Measurements from ENCODE around the gene MRPS27.
A peak's percentile ranks its signal among the peaks of the same experiment; 100 is the strongest.

The MRPS27 gene
- total RNA-seq, result 40.8 to 43.1 (median 41.6) reads per million in 3 donors

DNA sequence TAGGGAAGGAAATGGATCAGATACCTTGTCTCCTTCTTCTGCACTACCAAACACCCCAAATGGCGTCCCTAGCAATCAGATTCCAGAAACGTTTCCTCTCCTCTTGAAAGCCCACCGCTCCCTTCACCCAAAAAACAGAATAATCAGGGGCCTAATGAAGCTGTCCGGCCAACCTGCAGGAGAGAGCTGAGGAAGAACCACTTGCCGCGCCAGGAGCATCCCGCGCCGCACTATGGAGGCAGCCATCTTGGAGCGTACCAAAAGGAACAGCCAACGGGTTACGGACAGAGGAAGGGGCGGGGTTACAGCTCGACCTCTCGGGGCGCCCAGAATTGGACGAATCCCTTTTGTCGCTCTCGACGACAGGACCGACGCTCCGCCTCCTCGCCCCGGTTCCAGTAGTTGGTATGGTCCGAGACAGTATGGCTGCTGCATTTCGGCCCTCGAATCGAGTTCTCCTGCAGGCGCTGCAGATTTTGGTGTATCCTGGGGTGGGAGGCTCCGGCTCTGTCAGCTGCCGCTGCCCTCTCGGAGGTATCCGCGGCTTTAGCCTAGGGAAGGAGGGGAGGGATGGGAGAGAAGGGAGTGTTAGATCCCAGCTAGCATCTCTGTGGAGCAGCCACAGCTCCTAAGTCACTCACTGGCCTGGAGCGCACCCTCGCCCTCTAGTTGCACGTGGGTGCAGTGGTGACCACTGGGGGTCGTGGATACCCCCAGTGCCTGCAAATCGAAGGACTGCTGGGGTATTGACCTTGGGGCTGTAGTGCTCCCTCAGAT, at the start of gene MRPS27, which contains the start of gene PTCD2:
Gene MRPS27 (minus strand): TSS at position 265 of the 777 bp plus-strand sequence. CDS start 19 bp downstream, at position 246.
Gene PTCD2 (plus strand): TSS at position 398 of the 777 bp plus-strand sequence. CDS start 10 bp downstream, at position 408.
- no peaks in the 10 kb centered on the region for H3K4me1 ChIP-seq (ENCODE audit: control insufficient read depth, insufficient read depth, low read length, poor library complexity, severe bottlenecking)

DNA sequence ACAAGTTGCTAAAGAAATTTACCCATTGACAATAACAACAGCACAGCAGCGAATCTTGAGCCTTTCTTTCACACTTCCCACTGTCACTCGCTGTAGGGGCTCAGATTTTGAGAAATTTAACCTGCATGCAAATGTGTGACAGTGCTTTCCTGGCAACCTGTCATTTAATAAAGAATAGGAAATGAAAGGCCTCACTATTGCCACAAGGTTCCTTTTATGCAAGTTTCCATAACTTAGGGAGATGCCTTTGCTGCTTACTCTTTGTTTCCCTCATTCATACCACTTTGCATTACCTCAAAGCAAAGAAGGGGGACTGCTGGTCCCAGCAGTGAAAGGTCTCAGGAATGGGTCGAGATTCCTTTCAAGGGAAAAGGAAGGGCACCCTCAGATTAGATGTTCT, 49.7 kb upstream of the MRPS27 start:
- Histone ChIP-seq H3K9me3 (ENCODE audit: control insufficient read depth, low read length) (no peaks in the 10 kb centered on the region), H3K4me3 (ENCODE audit: insufficient read depth, low read depth, low read length, poor library complexity, severe bottlenecking) (no peak overlapping the region), H3K27ac (ENCODE audit: insufficient read depth, low read length, poor library complexity, severe bottlenecking) (no peak overlapping the region), H3K4me1 (ENCODE audit: control insufficient read depth, insufficient read depth, low read length, poor library complexity, severe bottlenecking) (no peaks in the 10 kb centered on the region), H3K36me3 (ENCODE audit: control insufficient read depth, insufficient read depth, low read length) (no peaks in the 10 kb centered on the region), H3K27me3 (replicated peaks; ENCODE audit: control insufficient read depth, insufficient read depth, low read length, poor library complexity, severe bottlenecking) (no peaks in the 10 kb centered on the region)
- no peak for DNase-seq

More for the DNA sequence above, at the start of gene MRPS27, which contains the start of gene PTCD2:
- Histone ChIP-seq H3K4me3 (ENCODE audit: insufficient read depth, low read depth, low read length, poor library complexity, severe bottlenecking) (peak within 1 kb of the TSS; percentile 99), H3K27me3 (replicated peaks; ENCODE audit: control insufficient read depth, insufficient read depth, low read length, poor library complexity, severe bottlenecking) (no peaks in the 10 kb centered on the region), H3K9me3 (ENCODE audit: control insufficient read depth, low read length) (no peaks in the 10 kb centered on the region), H3K27ac (ENCODE audit: insufficient read depth, low read length, poor library complexity, severe bottlenecking) (peak within 1 kb of the TSS; percentile 69), H3K36me3 (ENCODE audit: control insufficient read depth, insufficient read depth, low read length) (peaks cover under 1% of the 10 kb centered on the region)
- DNase-seq, result peak; percentile 87 to 91 (median 89)

DNA sequence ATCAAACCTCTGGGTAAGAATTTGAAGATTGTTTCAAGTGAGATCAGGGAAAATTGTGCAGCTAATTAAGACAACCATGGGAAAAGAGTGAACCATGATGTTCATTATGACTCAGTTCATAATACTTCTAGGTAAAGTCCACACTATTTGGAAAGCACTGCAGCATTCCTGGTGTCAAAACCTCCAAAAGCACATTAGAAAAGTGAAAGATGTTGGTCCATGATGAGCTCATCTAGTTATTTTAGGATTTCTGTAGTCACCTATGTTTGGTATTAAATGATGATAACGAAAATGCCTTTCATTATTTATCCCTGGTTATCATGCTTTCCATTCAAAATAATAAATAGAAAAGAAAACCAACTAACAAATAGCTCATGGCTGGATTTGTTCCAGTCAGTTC, 49.3 kb upstream of the MRPS27 start:
- no peaks in the 10 kb centered on the region for H3K4me1 ChIP-seq (ENCODE audit: control insufficient read depth, insufficient read depth, low read length, poor library complexity, severe bottlenecking)
- no peak for DNase-seq
- no peaks in the 10 kb centered on the region for H3K9me3 ChIP-seq (ENCODE audit: control insufficient read depth, low read length)
- no peaks in the 10 kb centered on the region for H3K36me3 ChIP-seq (ENCODE audit: control insufficient read depth, insufficient read depth, low read length)
- no peak overlapping the region for H3K27ac ChIP-seq (ENCODE audit: insufficient read depth, low read length, poor library complexity, severe bottlenecking)
- no peak overlapping the region for H3K4me3 ChIP-seq (ENCODE audit: insufficient read depth, low read depth, low read length, poor library complexity, severe bottlenecking)
- no peaks in the 10 kb centered on the region for H3K27me3 ChIP-seq (replicated peaks; ENCODE audit: control insufficient read depth, insufficient read depth, low read length, poor library complexity, severe bottlenecking)

DNA sequence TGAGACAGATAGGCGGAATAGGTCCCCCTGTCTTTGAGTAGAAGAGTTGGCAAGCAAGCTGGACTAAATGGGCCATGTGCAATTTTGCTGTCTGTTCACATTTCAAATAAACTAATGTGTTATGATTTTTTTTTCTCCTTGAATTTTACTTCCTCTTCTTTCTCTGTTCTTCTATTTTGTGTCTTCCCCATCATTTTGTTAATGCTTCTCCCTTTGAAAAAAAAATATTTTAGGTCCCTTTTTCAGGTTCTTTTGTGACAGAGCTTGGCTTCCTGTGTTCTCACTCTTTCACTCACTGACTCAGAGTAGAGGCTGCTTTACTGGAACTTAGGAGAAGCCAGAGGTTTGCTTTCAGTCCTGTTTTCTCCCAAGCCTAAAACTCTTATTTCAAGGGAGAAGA, 48.2 kb upstream of the MRPS27 start:
- no peak for DNase-seq
- Histone ChIP-seq H3K9me3 (ENCODE audit: control insufficient read depth, low read length) (no peaks in the 10 kb centered on the region), H3K36me3 (ENCODE audit: control insufficient read depth, insufficient read depth, low read length) (no peaks in the 10 kb centered on the region), H3K4me1 (ENCODE audit: control insufficient read depth, insufficient read depth, low read length, poor library complexity, severe bottlenecking) (no peaks in the 10 kb centered on the region), H3K27me3 (replicated peaks; ENCODE audit: control insufficient read depth, insufficient read depth, low read length, poor library complexity, severe bottlenecking) (no peaks in the 10 kb centered on the region), H3K4me3 (ENCODE audit: insufficient read depth, low read depth, low read length, poor library complexity, severe bottlenecking) (no peak overlapping the region), H3K27ac (ENCODE audit: insufficient read depth, low read length, poor library complexity, severe bottlenecking) (no peak overlapping the region)

DNA sequence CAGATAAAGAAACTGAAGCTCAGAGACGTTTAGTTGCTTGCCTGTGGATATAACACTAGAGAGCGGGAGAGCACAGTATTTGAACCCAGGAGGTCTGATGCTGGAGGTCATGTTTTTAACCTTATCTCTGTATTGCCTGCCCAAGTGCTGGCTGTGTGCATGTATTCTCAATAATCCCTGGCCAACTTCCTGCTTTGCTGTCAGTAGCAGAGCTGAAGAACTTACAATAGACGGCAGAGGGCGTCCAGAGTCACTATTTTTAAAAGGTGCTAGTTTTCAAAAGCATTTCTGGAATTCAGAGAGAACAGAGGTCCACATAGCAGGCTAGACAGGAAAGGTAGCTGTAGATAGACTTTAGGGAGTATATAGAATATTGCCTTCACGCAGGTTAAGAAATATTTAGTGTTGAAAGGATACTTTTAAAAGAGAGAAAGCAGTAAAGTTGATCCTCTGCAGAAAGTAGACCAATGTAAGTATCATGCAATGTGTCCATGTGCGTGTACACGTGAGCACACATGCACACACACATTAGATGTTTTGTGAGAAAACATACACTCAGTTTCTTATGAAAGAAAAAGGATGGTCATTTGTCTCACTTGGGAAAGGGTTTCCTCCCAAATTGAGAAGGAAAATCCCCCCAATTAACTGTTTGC, 46.4 kb upstream of the MRPS27 start:
- H3K4me1 ChIP-seq (ENCODE audit: control insufficient read depth, insufficient read depth, low read length, poor library complexity, severe bottlenecking), result no peaks in the 10 kb centered on the region
- H3K36me3 ChIP-seq (ENCODE audit: control insufficient read depth, insufficient read depth, low read length), result peaks cover 3% of the 10 kb centered on the region
- no peak overlapping the region for H3K27ac ChIP-seq (ENCODE audit: insufficient read depth, low read length, poor library complexity, severe bottlenecking)
- no peak overlapping the region for H3K4me3 ChIP-seq (ENCODE audit: insufficient read depth, low read depth, low read length, poor library complexity, severe bottlenecking)
- no peaks in the 10 kb centered on the region for H3K9me3 ChIP-seq (ENCODE audit: control insufficient read depth, low read length)
- no peaks in the 10 kb centered on the region for H3K27me3 ChIP-seq (replicated peaks; ENCODE audit: control insufficient read depth, insufficient read depth, low read length, poor library complexity, severe bottlenecking)
- no peak for DNase-seq

DNA sequence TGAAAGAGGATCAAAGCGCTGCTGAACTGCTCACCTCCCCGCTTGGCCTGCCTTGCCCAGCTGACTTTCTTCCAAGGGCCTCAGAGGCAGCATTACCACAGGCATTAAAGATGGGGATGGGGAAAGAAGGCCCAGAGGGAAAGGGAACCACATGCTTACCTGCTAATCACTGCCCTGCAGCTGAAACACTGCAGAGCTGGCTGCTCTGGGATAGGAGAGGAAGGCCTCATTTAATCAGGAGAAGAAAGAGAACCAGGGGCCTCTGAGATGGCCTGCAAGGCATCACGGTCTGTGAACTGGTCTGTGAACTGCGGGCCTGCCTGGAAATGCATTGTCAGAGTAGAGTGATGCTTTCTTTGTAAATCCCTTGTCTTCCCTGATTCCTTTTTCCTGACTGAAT, 44.9 kb upstream of the MRPS27 start:
- H3K27ac ChIP-seq (ENCODE audit: insufficient read depth, low read length, poor library complexity, severe bottlenecking), result no peak overlapping the region
- no peaks in the 10 kb centered on the region for H3K9me3 ChIP-seq (ENCODE audit: control insufficient read depth, low read length)
- H3K4me1 ChIP-seq (ENCODE audit: control insufficient read depth, insufficient read depth, low read length, poor library complexity, severe bottlenecking), result no peaks in the 10 kb centered on the region
- H3K4me3 ChIP-seq (ENCODE audit: insufficient read depth, low read depth, low read length, poor library complexity, severe bottlenecking), result no peak overlapping the region
- H3K36me3 ChIP-seq (ENCODE audit: control insufficient read depth, insufficient read depth, low read length), result peaks cover 3% of the 10 kb centered on the region
- H3K27me3 ChIP-seq (replicated peaks; ENCODE audit: control insufficient read depth, insufficient read depth, low read length, poor library complexity, severe bottlenecking), result no peaks in the 10 kb centered on the region
- DNase-seq, result no peak

DNA sequence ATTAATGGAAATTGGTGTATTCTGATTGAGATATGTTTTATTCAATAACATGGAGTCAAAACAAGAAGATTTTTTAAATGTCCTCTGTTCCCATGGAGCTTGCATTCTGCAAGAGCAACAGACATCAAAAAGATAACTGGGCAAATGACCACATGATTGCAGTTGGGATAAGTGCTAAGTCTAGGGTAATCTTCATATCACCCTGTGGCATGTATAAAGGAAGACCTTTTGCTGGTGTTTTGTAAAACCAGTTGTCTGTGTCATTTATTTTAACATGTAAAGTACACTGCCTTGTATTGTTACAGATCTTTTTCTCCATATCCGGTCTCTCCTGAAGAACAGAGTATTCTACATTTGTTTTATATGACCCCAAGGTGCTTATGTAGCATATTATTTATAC, 44.1 kb upstream of the MRPS27 start:
- H3K9me3 ChIP-seq (ENCODE audit: control insufficient read depth, low read length), result no peaks in the 10 kb centered on the region
- no peak overlapping the region for H3K27ac ChIP-seq (ENCODE audit: insufficient read depth, low read length, poor library complexity, severe bottlenecking)
- no peaks in the 10 kb centered on the region for H3K27me3 ChIP-seq (replicated peaks; ENCODE audit: control insufficient read depth, insufficient read depth, low read length, poor library complexity, severe bottlenecking)
- no peak overlapping the region for H3K4me3 ChIP-seq (ENCODE audit: insufficient read depth, low read depth, low read length, poor library complexity, severe bottlenecking)
- H3K4me1 ChIP-seq (ENCODE audit: control insufficient read depth, insufficient read depth, low read length, poor library complexity, severe bottlenecking), result no peaks in the 10 kb centered on the region
- peaks cover 11% of the 10 kb centered on the region for H3K36me3 ChIP-seq (ENCODE audit: control insufficient read depth, insufficient read depth, low read length)
- DNase-seq, result no peak

DNA sequence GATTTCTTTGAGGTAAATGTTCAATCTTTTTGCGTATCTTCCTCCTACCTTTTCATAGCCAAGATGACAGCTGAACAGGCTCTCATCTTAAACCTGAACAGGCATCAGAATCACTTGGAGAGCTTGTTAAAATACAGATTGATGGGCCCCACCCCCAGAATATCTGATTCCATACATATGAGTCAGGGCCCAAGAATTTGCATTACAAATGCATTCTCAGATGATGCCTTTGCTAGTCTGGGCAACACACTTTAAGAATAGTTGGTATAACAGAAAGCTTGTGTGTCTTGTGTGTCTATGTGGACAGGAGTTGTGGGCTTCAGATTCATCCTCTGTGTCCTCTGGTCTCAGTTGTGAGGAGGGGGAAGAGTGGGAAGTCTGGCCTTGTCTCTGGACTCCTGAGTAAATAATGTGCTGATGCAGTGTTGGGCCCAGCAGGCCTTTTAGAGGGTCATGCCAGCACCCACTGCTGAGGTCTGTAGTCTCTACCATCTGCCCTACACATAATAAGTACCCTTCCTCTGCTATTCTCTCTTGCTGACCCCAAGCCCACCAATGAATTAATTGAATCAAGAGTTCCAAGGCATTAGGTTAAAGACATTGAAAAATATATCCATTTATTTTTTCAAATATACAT, 43.2 kb upstream of the MRPS27 start:
- DNase-seq, result no peak
- Histone ChIP-seq H3K27me3 (replicated peaks; ENCODE audit: control insufficient read depth, insufficient read depth, low read length, poor library complexity, severe bottlenecking) (no peaks in the 10 kb centered on the region), H3K4me3 (ENCODE audit: insufficient read depth, low read depth, low read length, poor library complexity, severe bottlenecking) (no peak overlapping the region), H3K27ac (ENCODE audit: insufficient read depth, low read length, poor library complexity, severe bottlenecking) (no peak overlapping the region), H3K9me3 (ENCODE audit: control insufficient read depth, low read length) (no peaks in the 10 kb centered on the region), H3K36me3 (ENCODE audit: control insufficient read depth, insufficient read depth, low read length) (peaks cover 12% of the 10 kb centered on the region), H3K4me1 (ENCODE audit: control insufficient read depth, insufficient read depth, low read length, poor library complexity, severe bottlenecking) (no peaks in the 10 kb centered on the region)

DNA sequence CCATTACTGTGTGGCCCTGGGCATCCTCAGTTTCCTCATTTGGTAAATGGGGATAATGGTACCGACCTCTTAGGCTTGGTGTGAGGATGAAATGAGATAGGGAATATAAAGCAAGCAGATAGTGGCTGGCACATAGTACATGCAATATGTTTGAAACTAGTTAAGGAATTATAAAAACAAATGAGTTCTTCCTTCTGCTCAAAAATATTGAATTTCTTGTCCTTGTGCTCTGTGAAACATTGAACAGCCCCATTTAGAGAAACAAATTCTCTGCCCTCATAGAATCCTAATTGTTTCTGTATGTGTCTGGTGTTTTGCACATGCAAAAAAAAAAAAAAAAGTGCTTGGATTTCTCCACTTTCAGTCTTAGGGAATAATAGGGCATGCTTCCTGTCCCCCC, 39.8 kb upstream of the MRPS27 start:
- Histone ChIP-seq H3K36me3 (ENCODE audit: control insufficient read depth, insufficient read depth, low read length) (peaks cover 14% of the 10 kb centered on the region), H3K4me1 (ENCODE audit: control insufficient read depth, insufficient read depth, low read length, poor library complexity, severe bottlenecking) (no peaks in the 10 kb centered on the region), H3K4me3 (ENCODE audit: insufficient read depth, low read depth, low read length, poor library complexity, severe bottlenecking) (no peak overlapping the region), H3K27ac (ENCODE audit: insufficient read depth, low read length, poor library complexity, severe bottlenecking) (no peak overlapping the region), H3K9me3 (ENCODE audit: control insufficient read depth, low read length) (no peaks in the 10 kb centered on the region), H3K27me3 (replicated peaks; ENCODE audit: control insufficient read depth, insufficient read depth, low read length, poor library complexity, severe bottlenecking) (no peaks in the 10 kb centered on the region)
- DNase-seq, result no peak

DNA sequence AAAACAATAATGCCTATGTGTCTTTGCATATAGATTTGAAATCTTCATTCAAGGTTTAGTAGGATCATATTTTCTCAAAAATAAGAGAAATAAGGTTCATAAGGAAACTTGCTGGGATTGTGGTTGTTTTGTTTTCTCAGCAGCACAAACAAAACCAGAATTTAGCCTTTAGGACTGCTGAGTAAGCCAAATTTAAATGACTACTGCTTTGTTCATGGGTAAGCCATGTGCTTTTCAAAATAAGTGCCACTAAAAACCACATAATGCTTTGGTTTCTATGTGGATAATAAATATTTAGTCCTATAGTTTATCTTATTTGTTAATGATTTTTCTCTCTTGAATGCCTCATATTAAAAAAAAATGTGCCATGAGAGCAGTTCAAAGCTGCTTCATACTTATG, 38.9 kb upstream of the MRPS27 start:
- no peaks in the 10 kb centered on the region for H3K4me1 ChIP-seq (ENCODE audit: control insufficient read depth, insufficient read depth, low read length, poor library complexity, severe bottlenecking)
- no peak overlapping the region for H3K27ac ChIP-seq (ENCODE audit: insufficient read depth, low read length, poor library complexity, severe bottlenecking)
- no peak overlapping the region for H3K4me3 ChIP-seq (ENCODE audit: insufficient read depth, low read depth, low read length, poor library complexity, severe bottlenecking)
- H3K27me3 ChIP-seq (replicated peaks; ENCODE audit: control insufficient read depth, insufficient read depth, low read length, poor library complexity, severe bottlenecking), result no peaks in the 10 kb centered on the region
- DNase-seq, result no peak
- no peaks in the 10 kb centered on the region for H3K9me3 ChIP-seq (ENCODE audit: control insufficient read depth, low read length)
- peaks cover 14% of the 10 kb centered on the region for H3K36me3 ChIP-seq (ENCODE audit: control insufficient read depth, insufficient read depth, low read length)
